Body of pancreas (tissue), 4 donors: Measurements from ENCODE around the gene FZD2.

Experiments used
- CTCF ChIP-seq, 7 experiments: fragments of 450-650 bp in 4 of 7; fragments of 200-600 bp in 3 of 7; sonication (generic) in 3 of 7; IDR thresholded peaks; one replicate each; pipeline ENCODE4 v1.5.1; 2016 to 2019; ENCODE audit warnings: antibody characterized with exemption in 7 of 7
- POLR2A ChIP-seq, 3 donors: fragments of 450-650 bp; IDR thresholded peaks; one replicate each; pipeline ENCODE4 v1.6.1; 2016; ENCODE audit warnings: antibody characterized with exemption in 3 of 3, mild to moderate bottlenecking in 2 of 3

GRCh38 chr17:44558710-44559633, 1.7 kb downstream of the FZD2 start:
- TF ChIP-seq CTCF (IDR thresholded peaks at IDR 0.05) (no peak), POLR2A (IDR thresholded peaks at IDR 0.05) (no peak)
